Pancreas (tissue), 10 donors: ENCODE measurements around the gene AACS. TPM values are rescaled to one million over a fixed set of nuclear protein-coding genes. Genes with fewer than 3 reads are reported as not detected.
"Not testable (repeated sequence)": the region's sequence is repeated elsewhere in the genome, so short reads cannot be mapped to it uniquely, and the experiment has no call there.

Source experiments
- ATAC-seq, 4 donors: fragments of 200-7000 bp; cut with Tn5 transposase; one replicate each; pipeline versions ENCODE4 v1.8.0 to v1.9.1; 2020; ENCODE audit warnings: mild to moderate bottlenecking in 4 of 4, moderate library complexity in 4 of 4
- DNase-seq, 6 donors: peaks; one replicate each; pipeline ENCODE4 v3.0.0-alpha.2; 2020
- FAIRE-seq: peaks from 2 replicates; lab custom pipeline; 2012; peaks lifted over from hg19 to GRCh38; lab: Jason Lieb, UNC
- H3K27ac ChIP-seq, 4 donors: fragments of 200-600 bp; sonication (generic); 1 replicate in 3 of 4; 2 replicates in 1 of 4; pipeline versions ENCODE4 v1.5.0 to v1.8.0; 2020
- H3K27me3 ChIP-seq, 4 donors: fragments of 200-600 bp; one replicate each; pipeline ENCODE4 v1.8.0; 2021
- H3K36me3 ChIP-seq, 3 donors: fragments of 200-600 bp; sonication (generic) in 1 of 3; one replicate each; pipeline versions ENCODE4 v1.5.0 to v1.8.0; 2020 to 2021
- H3K4me1 ChIP-seq, 3 donors: fragments of 200-600 bp; one replicate each; pipeline ENCODE4 v1.8.0; 2021
- H3K4me3 ChIP-seq, 4 donors: fragments of 200-600 bp; sonication (generic) in 2 of 4; one replicate each; pipeline versions ENCODE4 v1.5.0 to v1.8.0; 2020 to 2021
- H3K9me3 ChIP-seq, 4 donors: fragments of 200-600 bp; one replicate each; pipeline ENCODE4 v1.8.0; 2021
- CTCF ChIP-seq, 4 donors: fragments of 200-600 bp; sonication (generic) in 3 of 4; IDR thresholded peaks; one replicate each; pipeline versions ENCODE4 v1.5.0 to v1.8.0; 2021; ENCODE audit warnings: antibody characterized with exemption in 4 of 4
- WGBS, 2 donors: extraction: QIAGEN DNeasy Blood & Tissue Kit; methylation state at CpG; one replicate each; pipeline ENCODE4 v1.1.7; 2013; 5-methylcytosine and 5-hydroxymethylcytosine counted together
- intact Hi-C, 3 donors: fragments of 100-400 bp; cut with DNase I; formaldehyde crosslinking; loops; one replicate each; pipeline versions ENCODE4 v1.11.1 to v1.14.2; 2022
- polyA plus RNA-seq, 2 donors: library from polyadenylated mRNA; stranded (reverse); fragments of 200-250 nt; gene quantifications; one replicate each; pipeline ENCODE4 v1.2.3, GENCODE V29; 2013
- total RNA-seq, 6 donors: library from RNA; stranded (reverse); fragmentation: NEBNext Ultra II Directional in 4 of 6; extraction: Animal tissue kit (Norgen Biotek cat#: 25700) in 4 of 6; gene quantifications; one replicate each; pipeline versions ENCODE4 v1.2.1 to v1.2.4, GENCODE V29; 2021 to 2023
- donor health status: healthy with polysubstance abuse.
- donor health status: DM: no; HTN: no; CAD: no; lungs with moderate emphysema.
- donor health status: DM: no; HTN: no; CAD: no.
- donor health status: control.
- donor health status: control.
- donor health status: Bipolar disorder and iron deficiency.
- donor health status: DM: yes; HTN: yes; CAD: no.
- donor health status: DM: no; HTN: no; CAD: no.
- donor health status: DM: no; HTN: no; CAD: no.
- donor health status: DM: yes; HTN: yes; CAD: no.

AACS gene
- total and polyA plus RNA-seq, 8 donors: 11.0 to 21.4 (median 15.5) TPM

- intact Hi-C loops: no loop called here
- DNase-seq (peak in 1 of 6 donors; percentile 18), FAIRE-seq (no peak), ATAC-seq (no peak)
- no peaks in the 10 kb centered on the region for H3K9me3 ChIP-seq
- H3K27me3 ChIP-seq: no peaks in the 10 kb centered on the region
- no peak overlapping the region for H3K27ac ChIP-seq
- peaks cover 0 to 4% (median 0%) of the 10 kb centered on the region in 3 donors for H3K36me3 ChIP-seq
- peaks cover 0 to 11% (median 0%) of the 10 kb centered on the region in 3 donors for H3K4me1 ChIP-seq
- 72 to 73% methylated on average over 6 of the region's 6 CpGs for WGBS, 2 donors
- no peak overlapping the region for H3K4me3 ChIP-seq
- TF ChIP-seq CTCF (IDR thresholded peaks at IDR 0.05): no peak
These were observed 40.4 kb downstream of the AACS start for GRCh38 chr12:125105600-125105999.

GRCh38 chr12:125110641-125111360 is 45.6 kb downstream of the AACS start:
- no peak overlapping the region for H3K27ac ChIP-seq
- intact Hi-C loops: no loop called here
- DNase-seq: peak in 1 of 6 donors; percentile 14
- no peak for TF ChIP-seq CTCF (IDR thresholded peaks at IDR 0.05)
- H3K9me3 ChIP-seq: no peaks in the 10 kb centered on the region
- no peaks in the 10 kb centered on the region for H3K27me3 ChIP-seq
- H3K36me3 ChIP-seq: peaks cover 0 to 12% (median 0%) of the 10 kb centered on the region in 3 donors
- FAIRE-seq: no peak
- H3K4me3 ChIP-seq: no peak overlapping the region
- H3K4me1 ChIP-seq: peaks cover 0 to 5% (median 0%) of the 10 kb centered on the region in 3 donors
- peak in 3 of 4 donors; percentile 17 to 72 (median 43) for ATAC-seq
- 85 to 86% methylated on average over 14 of the region's 14 CpGs for WGBS, 2 donors

GRCh38 chr12:125111403-125111802 is 46.2 kb downstream of the AACS start:
- intact Hi-C loops: no loop called here

GRCh38 chr12:125112614-125113013 is 47.4 kb downstream of the AACS start:
- 95 to 98% methylated on average over 6 of the region's 6 CpGs for WGBS, 2 donors
- H3K36me3 ChIP-seq: peaks cover 0 to 12% (median 0%) of the 10 kb centered on the region in 3 donors
- H3K27ac ChIP-seq, H3K4me1 ChIP-seq, FAIRE-seq, intact Hi-C loops, ATAC-seq, H3K9me3 ChIP-seq, H3K27me3 ChIP-seq, DNase-seq, H3K4me3 ChIP-seq: not testable (repeated sequence)

More at GRCh38 chr12:125111403-125111802, 46.2 kb downstream of the AACS start:
- peaks cover 0 to 5% (median 0%) of the 10 kb centered on the region in 3 donors for H3K4me1 ChIP-seq
- 94 to 96% methylated on average over 3 of the region's 3 CpGs for WGBS, 2 donors
- H3K27me3 ChIP-seq: no peaks in the 10 kb centered on the region
- no peak for FAIRE-seq
- H3K27ac ChIP-seq: no peak overlapping the region
- ATAC-seq: no peak
- DNase-seq: no peak
- no peak for TF ChIP-seq CTCF (IDR thresholded peaks at IDR 0.05)
- peaks cover 0 to 12% (median 0%) of the 10 kb centered on the region in 3 donors for H3K36me3 ChIP-seq
- H3K9me3 ChIP-seq: no peaks in the 10 kb centered on the region
- no peak overlapping the region for H3K4me3 ChIP-seq

GRCh38 chr12:125113263-125113662 is 48.0 kb downstream of the AACS start:
- Histone ChIP-seq H3K4me1 (peaks cover 0 to 5% (median 0%) of the 10 kb centered on the region in 3 donors), H3K9me3 (no peaks in the 10 kb centered on the region), H3K27me3 (no peaks in the 10 kb centered on the region), H3K27ac (no peak overlapping the region), H3K4me3 (no peak overlapping the region), H3K36me3 (peaks cover 0 to 8% (median 3%) of the 10 kb centered on the region in 3 donors)
- no peak for ATAC-seq
- intact Hi-C loops: no loop called here
- TF ChIP-seq CTCF (IDR thresholded peaks at IDR 0.05): no peak
- no peak for FAIRE-seq
- 93 to 94% methylated on average over 8 of the region's 8 CpGs for WGBS, 2 donors
- DNase-seq: peak in 1 of 6 donors; percentile 13
